Measurements from ENCODE around the gene WDR72. TPM values are rescaled to one million over a fixed set of nuclear protein-coding genes. Genes with fewer than 3 reads are reported as not detected.
"Not testable (repeated sequence)": the region's sequence is repeated elsewhere in the genome, so short reads cannot be mapped to it uniquely, and the experiment has no call there.

The WDR72 gene
- total RNA-seq, 3 donors from 2014 or later: 0.19 to 0.52 (median 0.41) TPM

DNA sequence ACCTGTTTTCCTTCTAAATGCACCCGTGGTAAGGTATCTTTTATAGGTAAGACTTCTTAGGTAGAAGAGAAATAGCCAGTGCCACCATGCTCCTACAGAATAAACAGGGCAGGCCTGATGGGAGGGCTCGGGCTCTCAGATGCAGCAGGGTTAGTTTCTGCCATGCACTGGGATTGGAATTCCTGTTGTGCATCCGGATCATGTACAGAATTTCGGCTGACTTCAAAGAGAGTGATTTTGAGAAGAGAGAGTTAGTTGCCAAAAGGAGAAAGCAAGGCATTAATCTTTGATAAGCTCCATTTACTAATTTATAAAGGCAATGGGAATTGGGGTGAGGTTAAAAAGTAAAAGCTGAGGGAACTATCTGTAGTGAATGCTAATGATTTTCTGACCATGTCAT, 211.2 kb downstream of the WDR72 start:
- intact Hi-C loops (cut with DNase I, micrococcal nuclease): no loop called here
- TF ChIP-seq, protein P1, sequence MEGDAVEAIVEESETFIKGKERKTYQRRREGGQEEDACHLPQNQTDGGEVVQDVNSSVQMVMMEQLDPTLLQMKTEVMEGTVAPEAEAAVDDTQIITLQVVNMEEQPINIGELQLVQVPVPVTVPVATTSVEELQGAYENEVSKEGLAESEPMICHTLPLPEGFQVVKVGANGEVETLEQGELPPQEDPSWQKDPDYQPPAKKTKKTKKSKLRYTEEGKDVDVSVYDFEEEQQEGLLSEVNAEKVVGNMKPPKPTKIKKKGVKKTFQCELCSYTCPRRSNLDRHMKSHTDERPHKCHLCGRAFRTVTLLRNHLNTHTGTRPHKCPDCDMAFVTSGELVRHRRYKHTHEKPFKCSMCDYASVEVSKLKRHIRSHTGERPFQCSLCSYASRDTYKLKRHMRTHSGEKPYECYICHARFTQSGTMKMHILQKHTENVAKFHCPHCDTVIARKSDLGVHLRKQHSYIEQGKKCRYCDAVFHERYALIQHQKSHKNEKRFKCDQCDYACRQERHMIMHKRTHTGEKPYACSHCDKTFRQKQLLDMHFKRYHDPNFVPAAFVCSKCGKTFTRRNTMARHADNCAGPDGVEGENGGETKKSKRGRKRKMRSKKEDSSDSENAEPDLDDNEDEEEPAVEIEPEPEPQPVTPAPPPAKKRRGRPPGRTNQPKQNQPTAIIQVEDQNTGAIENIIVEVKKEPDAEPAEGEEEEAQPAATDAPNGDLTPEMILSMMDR (IDR thresholded peaks at IDR 0.05): no peak
- DNase-seq: no peak
- Histone ChIP-seq H3K9me3 (no peaks in the 10 kb centered on the region), H3K4me3 (no peak overlapping the region), H3K4me1 (ENCODE audit: low read depth) (peaks cover 21% of the 10 kb centered on the region), H3K36me3 (ENCODE audit: low read depth) (no peaks in the 10 kb centered on the region)
- ATAC-seq: no peak

DNA sequence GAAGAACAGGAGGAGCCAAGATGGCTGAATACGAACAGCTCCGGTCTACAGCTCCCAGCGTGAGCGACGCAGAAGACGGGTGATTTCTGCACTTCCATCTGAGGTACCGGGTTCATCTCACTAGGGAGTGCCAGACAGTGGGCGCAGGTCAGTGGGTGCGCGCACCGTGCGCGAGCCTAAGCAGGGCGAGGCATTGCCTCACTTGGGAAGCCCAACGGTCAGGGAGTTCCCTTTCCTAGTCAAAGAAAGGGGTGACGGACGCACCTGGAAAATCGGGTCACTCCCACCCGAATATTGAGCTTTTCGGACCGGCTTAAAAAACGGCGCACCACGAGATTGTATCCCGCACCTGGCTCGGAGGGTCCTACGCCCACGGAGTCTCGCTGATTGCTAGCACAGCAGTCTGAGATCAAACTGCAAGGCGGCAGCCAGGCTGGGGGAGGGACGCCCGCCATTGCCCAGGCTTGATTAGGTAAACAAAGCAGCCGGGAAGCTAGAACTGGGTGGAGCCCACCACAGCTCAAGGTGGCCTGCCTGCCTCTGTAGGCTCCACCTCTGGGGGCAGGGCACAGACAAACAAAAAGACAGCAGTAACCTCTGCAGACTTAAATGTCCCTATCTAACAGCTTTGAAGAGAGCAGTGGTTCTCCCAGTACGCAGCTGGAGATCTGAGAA, 218.7 kb downstream of the WDR72 start:
- intact Hi-C loops (cut with DNase I, micrococcal nuclease); H3K9me3 ChIP-seq; H3K4me3 ChIP-seq; H3K4me1 ChIP-seq (ENCODE audit: low read depth); H3K36me3 ChIP-seq (ENCODE audit: low read depth); ATAC-seq; DNase-seq: not testable (repeated sequence)

GRCh38 chr15:53539878-53540277, 219.6 kb downstream of the WDR72 start:
- no peak for ATAC-seq

DNA sequence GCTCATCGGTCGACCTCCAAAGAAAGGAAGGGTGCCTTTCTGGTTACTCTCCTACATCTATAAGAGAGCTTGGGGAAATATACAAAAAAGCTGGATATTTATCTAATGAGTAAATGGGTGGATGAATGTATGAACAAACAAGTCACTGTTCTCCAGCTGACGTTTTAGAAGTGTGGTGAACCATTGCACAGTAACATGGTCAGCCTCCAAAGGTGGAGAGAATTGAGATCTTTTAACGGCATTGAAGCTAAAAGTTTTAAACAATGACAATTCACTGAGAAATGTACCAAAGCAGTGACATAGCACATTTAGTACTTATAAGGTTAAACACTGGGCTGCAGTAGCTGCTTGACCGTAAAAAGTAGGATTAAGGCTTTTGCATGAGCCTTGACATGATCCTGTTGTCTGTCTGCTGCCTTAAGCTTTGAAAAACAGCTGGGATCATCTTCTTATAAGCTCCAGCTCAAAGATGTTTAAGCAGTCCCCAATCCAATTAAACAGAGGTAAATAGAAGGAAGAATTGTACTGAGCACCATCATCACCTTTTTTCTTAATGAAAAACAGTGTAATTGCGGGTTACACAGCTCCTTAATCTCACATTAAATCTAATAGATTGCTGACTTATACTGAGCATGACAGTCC, 222.9 kb downstream of the WDR72 start:
- Histone ChIP-seq H3K4me1 (ENCODE audit: low read depth) (no peaks in the 10 kb centered on the region), H3K4me3 (no peak overlapping the region), H3K9me3 (no peaks in the 10 kb centered on the region), H3K36me3 (ENCODE audit: low read depth) (no peaks in the 10 kb centered on the region)
- TF ChIP-seq, protein P1 (IDR thresholded peaks at IDR 0.05): no peak
- intact Hi-C loops (cut with DNase I, micrococcal nuclease): loop anchor here in 1 of 2 donors (5.0 kb wide), 1 partner anchor 49 kb away; no protein-coding TSS in a partner anchor
- no peak for DNase-seq
- no peak for ATAC-seq

More at GRCh38 chr15:53539878-53540277, 219.6 kb downstream of the WDR72 start:
- Histone ChIP-seq H3K4me1 (ENCODE audit: low read depth) (no peaks in the 10 kb centered on the region), H3K36me3 (ENCODE audit: low read depth) (no peaks in the 10 kb centered on the region), H3K9me3 (no peaks in the 10 kb centered on the region), H3K4me3 (no peak overlapping the region)
- intact Hi-C loops (cut with DNase I, micrococcal nuclease): loop anchor here in 1 of 2 donors (5.0 kb wide), 1 partner anchor 53 kb away; no protein-coding TSS in a partner anchor
- TF ChIP-seq, protein P1 (IDR thresholded peaks at IDR 0.05): no peak
- no peak for DNase-seq

- intact Hi-C loops (cut with DNase I, micrococcal nuclease): loop anchor here in 1 of 2 donors (5.0 kb wide), 1 partner anchor 49 kb away; no protein-coding TSS in a partner anchor
- Histone ChIP-seq H3K36me3 (ENCODE audit: low read depth) (no peaks in the 10 kb centered on the region), H3K4me3 (no peak overlapping the region), H3K9me3 (no peaks in the 10 kb centered on the region), H3K4me1 (ENCODE audit: low read depth) (no peaks in the 10 kb centered on the region)
- ATAC-seq (no peak), DNase-seq (no peak)
- TF ChIP-seq, protein P1 (IDR thresholded peaks at IDR 0.05): no peak
These were observed 223.6 kb downstream of the WDR72 start for GRCh38 chr15:53535886-53536285.

All from mucosa of descending colon (tissue), 3 donors.